ENCODE results near the gene RBMS3. TPM values are rescaled to one million over a fixed set of nuclear protein-coding genes. Genes with fewer than 3 reads are reported as not detected.

RBMS3 gene
- total RNA-seq, 1 donor from 2014 or later: 3.4 TPM

DNA sequence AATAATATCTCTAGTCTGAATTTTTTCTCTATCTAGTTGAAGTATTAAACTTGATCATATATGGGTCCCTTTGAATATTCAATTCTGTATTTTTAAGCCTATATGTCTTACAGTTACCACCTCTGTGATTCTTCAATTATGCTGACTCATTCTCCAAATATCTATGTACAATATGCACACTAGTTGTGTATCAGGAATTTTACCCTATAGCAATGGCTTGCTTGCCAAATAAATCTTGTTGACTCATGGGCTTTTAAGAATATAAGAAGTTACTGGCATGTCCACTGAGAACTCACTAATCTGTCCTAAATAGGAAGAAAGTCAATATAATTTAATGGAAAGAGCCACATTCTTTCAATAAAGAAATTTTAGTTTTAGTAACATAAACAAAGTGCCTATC is 656.3 kb downstream of the RBMS3 start:
- no peaks in the 10 kb centered on the region for H3K36me3 ChIP-seq (ENCODE audit: control insufficient read depth, insufficient read depth, low read length)
- DNase-seq (ENCODE audit: low read depth) (peak; percentile 94), FAIRE-seq (no peak)
- no peak overlapping the region for H3K4me3 ChIP-seq (ENCODE audit: low read depth, low read length)
- no peaks in the 10 kb centered on the region for H3K27me3 ChIP-seq (ENCODE audit: control insufficient read depth, insufficient read depth, low read length)
- TF ChIP-seq CTCF (IDR thresholded peaks at IDR 0.05; ENCODE audit: insufficient read depth, low read length, severe bottlenecking): no peak

GRCh38 chr3:29940759-29941323 is 660.0 kb downstream of the RBMS3 start:
- FAIRE-seq: no peak
- no peak for TF ChIP-seq CTCF (IDR thresholded peaks at IDR 0.05; ENCODE audit: insufficient read depth, low read length, severe bottlenecking)
- Histone ChIP-seq H3K36me3 (ENCODE audit: control insufficient read depth, insufficient read depth, low read length) (no peaks in the 10 kb centered on the region), H3K4me3 (ENCODE audit: low read depth, low read length) (no peak overlapping the region), H3K27me3 (ENCODE audit: control insufficient read depth, insufficient read depth, low read length) (no peaks in the 10 kb centered on the region)
- no peak for DNase-seq (ENCODE audit: low read depth)

- no peaks in the 10 kb centered on the region for H3K36me3 ChIP-seq (ENCODE audit: control insufficient read depth, insufficient read depth, low read length)
- DNase-seq (ENCODE audit: low read depth) (no peak), FAIRE-seq (no peak)
- no peak overlapping the region for H3K4me3 ChIP-seq (ENCODE audit: low read depth, low read length)
- no peak for TF ChIP-seq CTCF (IDR thresholded peaks at IDR 0.05; ENCODE audit: insufficient read depth, low read length, severe bottlenecking)
- H3K27me3 ChIP-seq (ENCODE audit: control insufficient read depth, insufficient read depth, low read length): no peaks in the 10 kb centered on the region
Observed at GRCh38 chr3:29942297-29942696, 661.4 kb downstream of the RBMS3 start.

GRCh38 chr3:29949131-29949530 is 668.3 kb downstream of the RBMS3 start:
- no peak for TF ChIP-seq CTCF (IDR thresholded peaks at IDR 0.05; ENCODE audit: insufficient read depth, low read length, severe bottlenecking)
- Histone ChIP-seq H3K27me3 (ENCODE audit: control insufficient read depth, insufficient read depth, low read length) (no peaks in the 10 kb centered on the region), H3K4me3 (ENCODE audit: low read depth, low read length) (no peak overlapping the region), H3K36me3 (ENCODE audit: control insufficient read depth, insufficient read depth, low read length) (no peaks in the 10 kb centered on the region)
- FAIRE-seq (no peak), DNase-seq (ENCODE audit: low read depth) (peak; percentile 10)

- DNase-seq (ENCODE audit: low read depth): no peak
- Histone ChIP-seq H3K27me3 (ENCODE audit: control insufficient read depth, insufficient read depth, low read length) (no peaks in the 10 kb centered on the region), H3K4me3 (ENCODE audit: low read depth, low read length) (no peak overlapping the region), H3K36me3 (ENCODE audit: control insufficient read depth, insufficient read depth, low read length) (no peaks in the 10 kb centered on the region)
- TF ChIP-seq CTCF (IDR thresholded peaks at IDR 0.05; ENCODE audit: insufficient read depth, low read length, severe bottlenecking): no peak
- no peak for FAIRE-seq
Observed at GRCh38 chr3:29949940-29950616, 669.2 kb downstream of the RBMS3 start.

- DNase-seq (ENCODE audit: low read depth) (no peak), FAIRE-seq (no peak)
- no peak for TF ChIP-seq CTCF (IDR thresholded peaks at IDR 0.05; ENCODE audit: insufficient read depth, low read length, severe bottlenecking)
- Histone ChIP-seq H3K27me3 (ENCODE audit: control insufficient read depth, insufficient read depth, low read length) (no peaks in the 10 kb centered on the region), H3K36me3 (ENCODE audit: control insufficient read depth, insufficient read depth, low read length) (no peaks in the 10 kb centered on the region), H3K4me3 (ENCODE audit: low read depth, low read length) (no peak overlapping the region)
Observed at GRCh38 chr3:29952431-29952830, 671.6 kb downstream of the RBMS3 start.

Data from bronchial epithelial cell (primary cell).